Measurements from ENCODE around the gene USP24.
"Not testable (repeated sequence)": the region's sequence is repeated elsewhere in the genome, so short reads cannot be mapped to it uniquely, and the experiment has no call there.

USP24 gene

GRCh38 chr1:55229726-55230125 is 14.6 kb upstream of the USP24 start:
- DNase-seq (ENCODE audit: low read depth, low spot score): not testable (repeated sequence)

GRCh38 chr1:55225228-55225627 is 10.1 kb upstream of the USP24 start:
- no peak for DNase-seq (ENCODE audit: low read depth, low spot score)

GRCh38 chr1:55224729-55225128 is 9.6 kb upstream of the USP24 start:
- DNase-seq (ENCODE audit: low read depth, low spot score): no peak

DNA sequence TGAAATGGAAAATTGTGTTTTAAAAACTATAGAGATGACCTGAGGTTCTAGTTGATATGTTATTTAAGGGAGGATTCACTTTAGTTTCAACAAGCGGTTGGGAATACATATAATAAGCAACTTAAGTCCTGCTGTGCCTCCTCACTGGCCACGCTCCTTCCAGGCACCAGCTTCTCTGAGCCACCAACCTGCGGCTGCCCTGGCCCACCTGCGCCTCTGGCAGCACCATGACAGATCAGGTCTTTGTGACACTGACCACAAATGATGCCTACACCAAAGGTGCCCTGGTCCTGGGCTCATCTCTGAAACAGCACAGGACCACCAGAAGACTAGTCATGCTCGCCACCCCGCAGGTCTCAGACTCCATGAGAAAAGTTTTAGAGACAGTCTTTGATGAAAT is 7.0 kb upstream of the USP24 start:
- DNase-seq (ENCODE audit: low read depth, low spot score): no peak

GRCh38 chr1:55217226-55217986 is 2.2 kb upstream of the USP24 start:
- DNase-seq (ENCODE audit: low read depth, low spot score): no peak

DNA sequence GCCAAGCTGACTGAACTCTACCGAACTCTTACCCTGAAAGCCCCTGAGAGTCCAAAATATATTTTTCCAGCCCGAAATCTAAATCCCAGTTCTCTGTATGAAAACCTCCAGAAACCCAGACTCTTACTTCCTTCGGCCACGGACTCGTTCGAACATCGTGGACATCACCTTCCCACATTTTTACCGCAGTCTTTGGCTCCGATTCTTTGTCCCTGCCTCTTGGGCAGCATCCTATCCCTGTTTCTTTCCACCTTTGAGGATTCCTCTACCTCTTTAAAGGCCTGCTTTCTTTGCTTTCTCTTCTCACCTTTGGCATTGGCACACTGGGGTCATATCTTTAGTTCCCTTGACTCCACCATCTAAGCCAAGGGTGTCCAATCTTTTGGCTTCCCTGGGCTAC is 932 bp upstream of the USP24 start:
- no peak for DNase-seq (ENCODE audit: low read depth, low spot score)

DNA sequence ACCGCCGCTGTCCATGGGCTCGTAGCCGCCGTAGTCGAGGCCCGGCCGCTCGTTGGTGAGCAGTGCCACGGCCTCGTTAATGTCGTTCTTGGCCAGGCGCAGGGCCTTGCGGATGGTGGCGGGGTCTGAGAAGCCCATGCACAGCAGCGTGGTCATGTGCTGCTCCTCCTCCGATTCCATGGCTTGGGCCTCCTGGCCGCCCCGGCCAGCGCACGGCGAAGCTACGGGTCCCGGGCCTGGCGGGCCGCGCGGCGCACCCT is 300 bp downstream of the USP24 start:
- no peak for DNase-seq (ENCODE audit: low read depth, low spot score)

GRCh38 chr1:55214212-55214933 is 791 bp downstream of the USP24 start:
- no peak for DNase-seq (ENCODE audit: low read depth, low spot score)

DNA sequence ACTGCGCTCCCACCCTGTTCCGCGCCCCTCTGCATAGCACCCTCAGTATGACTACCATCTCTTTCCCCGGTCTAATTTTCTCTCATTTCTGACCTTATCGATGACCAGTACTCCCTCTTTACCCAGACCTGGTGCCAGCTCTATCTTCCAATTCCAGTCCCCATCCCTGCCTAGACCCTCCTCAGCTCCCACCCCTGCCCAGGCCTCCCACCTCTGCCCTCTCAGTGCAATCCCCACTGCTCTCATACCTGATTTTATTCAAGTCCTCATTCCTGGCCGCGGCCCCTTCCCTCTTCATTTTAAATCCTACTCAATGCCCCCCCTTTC is 1.3 kb downstream of the USP24 start:
- no peak for DNase-seq (ENCODE audit: low read depth, low spot score)

- DNase-seq (ENCODE audit: low read depth, low spot score): no peak
These were observed 1.8 kb downstream of the USP24 start for GRCh38 chr1:55213151-55213884.

DNA sequence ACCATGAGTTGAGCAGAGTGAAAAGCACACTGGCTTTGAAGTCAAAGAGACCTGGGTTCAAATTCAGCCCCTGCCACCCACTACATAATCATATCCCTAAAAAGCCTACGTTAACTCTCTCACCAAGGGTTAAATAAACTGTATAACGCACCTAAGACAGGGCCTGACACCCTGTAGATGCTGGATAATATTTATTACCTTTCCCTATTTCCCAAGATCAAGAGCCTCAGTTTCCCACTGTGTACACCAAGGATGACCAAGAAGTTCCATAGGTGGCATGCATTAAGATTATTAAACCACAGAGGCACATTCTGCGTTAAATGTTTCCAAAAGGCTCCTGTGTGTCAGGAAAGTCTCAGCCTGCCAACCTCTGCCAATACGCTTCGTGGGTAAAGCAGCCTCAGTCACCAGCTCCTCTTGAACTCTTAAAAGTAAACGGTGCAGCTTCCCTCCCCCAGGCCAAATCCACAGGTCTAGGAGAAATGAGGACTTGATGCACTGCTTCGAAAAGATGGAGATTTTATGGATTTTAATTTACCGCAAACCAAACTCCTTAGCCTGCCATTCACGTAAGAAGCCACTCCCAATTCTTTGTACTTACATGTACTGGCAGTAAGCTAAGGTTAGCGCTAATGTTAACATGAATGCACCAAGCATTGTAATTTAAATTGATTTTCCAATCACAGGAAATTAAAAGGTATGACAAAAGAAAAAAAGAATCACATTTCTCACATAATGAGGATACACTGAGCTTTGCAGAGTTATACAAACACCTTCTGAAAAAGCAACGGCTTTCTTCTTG is 2.6 kb downstream of the USP24 start:
- no peak for DNase-seq (ENCODE audit: low read depth, low spot score)

DNA sequence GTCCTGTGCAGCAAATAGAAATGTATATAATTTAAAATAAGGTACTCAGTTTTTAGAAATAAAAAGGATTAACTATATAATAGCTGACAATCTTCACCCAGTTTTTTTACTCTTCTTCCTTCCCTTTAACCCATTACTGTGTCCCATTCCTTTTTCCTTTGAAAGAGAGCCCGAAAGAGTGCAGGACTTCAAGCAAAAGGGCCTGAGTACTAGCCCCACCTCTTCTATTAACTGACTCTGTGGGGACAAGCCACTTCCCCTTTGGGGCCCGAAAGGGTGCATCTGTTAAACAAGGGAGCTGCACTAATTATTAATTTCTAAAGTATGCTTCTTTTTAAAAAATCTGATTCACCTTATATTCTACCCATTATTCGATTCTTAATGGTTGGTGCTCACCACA is 3.3 kb downstream of the USP24 start:
- no peak for DNase-seq (ENCODE audit: low read depth, low spot score)

- no peak for DNase-seq (ENCODE audit: low read depth, low spot score)
These were observed 4.0 kb downstream of the USP24 start for GRCh38 chr1:55210990-55211801.

DNA sequence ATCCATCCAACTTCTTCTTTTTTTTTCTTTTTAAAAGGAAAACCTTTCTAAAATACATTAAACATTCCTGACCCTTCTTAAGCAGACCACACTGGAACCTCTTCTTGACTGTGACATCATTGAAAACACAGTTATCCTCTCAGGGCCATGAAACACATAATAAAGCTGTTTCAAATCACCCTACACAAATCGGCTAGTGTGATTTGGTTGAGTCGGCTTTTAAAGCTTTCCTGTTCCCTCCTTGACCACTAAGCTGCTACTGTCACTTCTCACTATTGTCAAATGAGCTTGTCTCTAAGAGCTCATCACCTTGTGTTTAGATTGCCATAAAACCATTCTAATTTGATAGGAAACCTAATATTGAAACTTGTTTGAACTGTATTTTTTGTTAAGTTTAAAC is 5.9 kb downstream of the USP24 start:
- DNase-seq (ENCODE audit: low read depth, low spot score): no peak

DNA sequence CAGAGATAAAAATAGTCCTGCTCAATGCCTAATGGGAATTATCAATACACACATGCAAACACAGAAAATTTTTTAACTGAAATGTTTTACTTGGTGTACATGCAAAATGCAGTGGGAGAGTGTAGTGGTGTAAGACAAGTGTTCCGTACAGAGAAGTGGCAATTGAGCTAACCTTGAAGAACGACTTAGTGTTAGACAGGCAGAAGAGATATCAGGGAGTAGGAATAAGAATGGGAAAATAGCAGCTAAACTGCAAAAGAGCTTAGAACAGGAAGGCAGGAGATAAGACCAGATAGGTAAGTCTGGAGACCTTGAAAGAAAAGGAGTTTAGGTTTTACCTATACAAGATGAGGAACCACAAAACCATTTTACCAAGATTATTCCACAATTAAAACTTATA is 9.0 kb downstream of the USP24 start:
- DNase-seq (ENCODE audit: low read depth, low spot score): no peak

DNA sequence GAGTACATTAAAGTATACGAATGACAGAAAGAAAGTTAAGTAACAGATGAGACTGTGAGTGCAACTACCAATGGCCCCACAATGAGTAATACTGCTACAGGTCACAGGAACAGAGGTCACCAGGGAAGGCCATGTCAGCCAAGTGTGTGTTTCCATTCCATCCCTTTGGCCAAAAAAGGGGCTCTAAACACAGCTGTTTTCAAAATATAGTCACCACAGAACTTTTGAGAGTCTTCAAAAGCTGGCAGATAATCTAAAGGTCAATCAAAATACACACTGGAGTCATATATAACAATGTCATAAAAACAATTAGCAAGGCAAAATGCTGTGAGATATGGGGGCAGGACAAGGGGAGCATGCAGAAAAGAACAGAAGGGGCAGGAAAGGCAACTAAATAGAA is 10.2 kb downstream of the USP24 start:
- DNase-seq (ENCODE audit: low read depth, low spot score): no peak

DNA sequence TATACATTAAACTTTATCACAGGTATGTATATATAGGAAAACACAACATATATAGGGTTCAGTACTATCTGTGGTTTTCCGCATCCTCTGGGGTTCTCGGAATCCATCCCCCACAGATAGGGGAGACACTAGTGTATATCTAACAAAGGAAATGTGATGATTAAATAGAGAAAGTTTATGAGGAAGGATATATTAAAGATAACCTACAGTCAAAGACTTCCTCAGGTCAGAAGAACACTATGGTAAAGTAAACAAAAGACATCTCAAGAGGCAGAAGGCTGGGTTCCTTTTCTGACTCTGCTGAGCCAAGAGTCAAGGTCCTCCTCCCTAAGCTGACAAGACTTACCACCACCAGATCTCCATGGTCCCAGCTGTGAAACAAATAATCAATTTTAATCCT is 12.1 kb downstream of the USP24 start:
- DNase-seq (ENCODE audit: low read depth, low spot score): no peak

- no peak for DNase-seq (ENCODE audit: low read depth, low spot score)
These were observed 14.5 kb downstream of the USP24 start for GRCh38 chr1:55200667-55201066.

GRCh38 chr1:55199735-55200134 is 15.4 kb downstream of the USP24 start:
- DNase-seq (ENCODE audit: low read depth, low spot score): not testable (repeated sequence)

DNA sequence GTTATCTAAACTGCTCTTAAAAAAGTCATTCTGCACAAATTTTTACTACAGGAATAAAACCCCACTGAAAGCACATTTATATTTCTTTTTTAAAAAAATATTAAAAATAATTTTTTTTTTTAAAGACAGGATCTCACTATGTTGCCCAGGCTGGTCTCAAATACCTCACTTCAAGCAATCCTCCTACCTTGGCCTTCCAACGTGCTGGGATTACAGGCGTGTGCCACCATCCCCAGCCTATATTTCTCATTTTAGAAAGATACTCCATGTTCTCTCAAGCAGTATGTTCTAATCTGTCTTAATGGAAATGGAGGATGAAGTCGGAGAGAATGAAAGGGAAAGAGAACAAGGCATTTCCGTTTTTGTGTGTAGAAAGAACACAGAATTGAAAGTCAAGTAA is 17.1 kb downstream of the USP24 start:
- DNase-seq (ENCODE audit: low read depth, low spot score): no peak

GRCh38 chr1:55197099-55197498 is 18.1 kb downstream of the USP24 start:
- DNase-seq (ENCODE audit: low read depth, low spot score): no peak
